ENCODE results near the gene REEP1.

GRCh38 chr2:86285571-86285970 is 51.9 kb downstream of the REEP1 start:
- TF ChIP-seq MAX (IDR thresholded peaks at IDR 0.05): no peak
- TF ChIP-seq ZBTB7A (IDR thresholded peaks at IDR 0.05; ENCODE audit: low read depth): no peak
- TF ChIP-seq TAF1 (IDR thresholded peaks at IDR 0.05; ENCODE audit: low read depth): no peak
- TF ChIP-seq EP300 (IDR thresholded peaks at IDR 0.05; ENCODE audit: borderline replicate concordance): no peak
- TF ChIP-seq USF1 (IDR thresholded peaks at IDR 0.05): no peak
- no peak for TF ChIP-seq YY1 (IDR thresholded peaks at IDR 0.05; ENCODE audit: low read depth)
- TF ChIP-seq EGR1 (IDR thresholded peaks at IDR 0.05): no peak
- TF ChIP-seq CEBPB (IDR thresholded peaks at IDR 0.05): no peak
- no peak for TF ChIP-seq RAD21 (IDR thresholded peaks at IDR 0.05; ENCODE audit: low read depth)
- no peak for TF ChIP-seq REST (IDR thresholded peaks at IDR 0.05; ENCODE audit: low read depth)
- TF ChIP-seq CREB1 (IDR thresholded peaks at IDR 0.05; ENCODE audit: low read depth): no peak
- TF ChIP-seq TEAD4 (IDR thresholded peaks at IDR 0.05): no peak
- no peak for TF ChIP-seq FOXM1 (IDR thresholded peaks at IDR 0.05; ENCODE audit: borderline replicate concordance, low read depth)
